ENCODE results near the gene CERS1. TPM values are rescaled to one million over a fixed set of nuclear protein-coding genes. Genes with fewer than 3 reads are reported as not detected.
A peak's percentile ranks its signal among the peaks of the same experiment; 100 is the strongest.

The CERS1 gene
- total RNA-seq, 1 donor from 2014 or later, result 0.18 TPM

DNA sequence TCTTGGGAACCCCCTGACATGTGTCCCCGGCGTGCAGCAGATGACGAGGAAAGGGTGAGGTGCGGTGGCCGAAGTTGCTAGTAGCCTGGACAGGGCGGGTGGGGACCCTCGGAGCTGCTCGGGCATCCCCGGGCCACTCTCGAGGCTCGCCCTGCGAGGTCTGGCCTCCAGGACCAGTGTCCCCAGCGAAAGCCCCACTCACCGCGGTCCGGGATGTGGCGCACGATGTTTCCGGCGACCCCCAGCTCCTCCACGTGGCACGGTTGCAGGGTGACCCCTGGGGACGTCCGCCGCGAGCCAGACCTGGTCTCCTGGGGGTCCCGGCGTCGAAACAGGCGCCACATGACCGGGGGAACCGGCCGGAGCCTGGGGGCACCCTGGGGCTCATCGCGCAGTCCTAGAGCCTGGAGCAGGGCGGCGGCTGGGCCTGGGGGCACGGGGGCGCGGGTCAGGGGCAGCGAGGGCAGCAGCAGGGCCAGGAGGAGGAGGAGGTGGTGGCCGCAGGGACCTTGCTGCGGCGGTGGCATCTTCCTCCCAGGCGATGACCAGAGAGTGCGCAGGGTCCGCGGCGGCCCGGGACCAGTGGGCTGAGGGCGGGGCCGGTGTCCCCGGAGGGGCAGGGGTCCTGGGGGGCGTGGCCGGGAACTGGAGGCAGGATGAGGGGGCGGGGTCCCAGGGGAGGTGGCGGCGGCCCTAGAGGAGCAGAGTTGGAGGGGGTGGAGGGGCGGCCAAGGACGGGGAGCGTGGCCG, 26.0 kb downstream of the CERS1 start:
- no peaks in the 10 kb centered on the region for H3K27me3 Mint-ChIP-seq (ENCODE audit: low read depth)
- H3K27ac Mint-ChIP-seq, result no peak overlapping the region
- peaks cover 4% of the 10 kb centered on the region for H3K4me1 Mint-ChIP-seq (ENCODE audit: low read depth)
- H3K36me3 Mint-ChIP-seq (ENCODE audit: low read depth), result peaks cover 31% of the 10 kb centered on the region
- no peak overlapping the region for H3K4me3 Mint-ChIP-seq (ENCODE audit: low read depth)
- intact Hi-C loops (cut with micrococcal nuclease), result no loop called here
- H3K9me3 Mint-ChIP-seq, result no peaks in the 10 kb centered on the region
- DNase-seq (ENCODE audit: low spot score), result no peak

DNA sequence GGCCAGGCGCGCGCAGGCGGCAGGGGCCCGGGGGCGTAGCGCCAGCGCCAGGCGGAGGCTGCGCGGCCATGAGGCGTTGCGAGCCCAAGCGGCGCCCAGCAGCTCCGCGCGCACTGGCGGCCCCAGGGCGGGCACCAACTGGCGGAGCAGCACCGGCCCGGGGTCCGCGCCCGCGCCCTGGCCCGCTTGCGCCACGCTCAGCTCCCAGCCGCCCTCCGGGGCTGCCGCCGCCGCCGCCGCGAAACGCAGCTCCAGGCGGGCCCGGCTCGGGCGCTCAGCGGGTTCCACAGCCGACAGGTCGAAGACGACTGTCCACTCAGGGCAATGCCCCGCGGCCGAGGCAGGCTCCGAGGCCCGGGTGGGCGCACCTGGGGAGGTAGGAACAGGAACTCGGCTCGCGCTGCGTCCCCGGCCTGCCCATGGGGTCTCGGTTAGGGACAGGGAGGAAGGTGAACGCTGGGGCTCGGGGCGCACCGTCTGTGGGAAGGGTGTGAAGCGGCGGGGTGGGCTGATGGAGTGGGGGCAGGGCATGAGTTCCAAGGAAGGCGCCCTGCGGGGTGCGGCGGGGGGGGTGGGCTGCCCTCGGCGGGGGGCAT, 26.8 kb downstream of the CERS1 start:
- Mint-ChIP-seq H3K9me3 (no peaks in the 10 kb centered on the region), H3K27me3 (ENCODE audit: low read depth) (no peaks in the 10 kb centered on the region), H3K27ac (no peak overlapping the region), H3K4me1 (ENCODE audit: low read depth) (peaks cover 4% of the 10 kb centered on the region), H3K36me3 (ENCODE audit: low read depth) (peaks cover 33% of the 10 kb centered on the region), H3K4me3 (ENCODE audit: low read depth) (no peak overlapping the region)
- intact Hi-C loops (cut with micrococcal nuclease), result no loop called here
- no peak for DNase-seq (ENCODE audit: low spot score)

DNA sequence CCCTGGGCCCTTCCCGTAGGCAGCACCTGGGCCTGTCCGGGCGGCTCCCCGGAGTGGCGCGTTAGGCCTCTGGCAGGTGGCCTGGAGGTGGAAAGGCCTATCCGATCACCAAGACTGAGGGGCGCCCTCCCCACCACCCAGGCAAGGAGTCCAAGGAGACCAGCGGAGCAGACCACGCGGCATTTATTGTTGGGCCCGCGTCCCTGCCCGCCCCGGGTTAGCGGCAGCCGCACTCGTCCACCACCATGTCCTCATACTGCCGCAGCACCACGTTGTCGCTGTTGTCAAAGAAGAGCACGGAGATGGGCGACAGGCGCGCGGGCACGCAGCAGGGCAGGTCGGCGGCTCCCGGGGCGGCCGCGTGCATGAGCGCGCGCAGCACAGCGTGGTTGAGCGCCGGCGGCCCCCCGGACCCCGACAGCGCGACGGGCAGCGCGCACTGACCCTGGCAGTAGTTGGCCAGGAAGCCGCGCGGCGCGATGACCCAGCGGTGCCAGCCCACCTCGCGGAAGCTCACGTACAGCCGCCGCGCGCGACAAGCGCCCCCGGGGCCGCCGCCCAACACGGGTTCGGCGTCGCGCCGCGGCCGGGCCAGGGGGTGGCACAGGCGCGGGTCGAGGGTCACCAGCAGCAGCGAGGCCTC, 27.5 kb downstream of the CERS1 start:
- no peak overlapping the region for H3K4me3 Mint-ChIP-seq (ENCODE audit: low read depth)
- no peaks in the 10 kb centered on the region for H3K27me3 Mint-ChIP-seq (ENCODE audit: low read depth)
- H3K36me3 Mint-ChIP-seq (ENCODE audit: low read depth), result peaks cover 39% of the 10 kb centered on the region
- no peak for DNase-seq (ENCODE audit: low spot score)
- H3K4me1 Mint-ChIP-seq (ENCODE audit: low read depth), result peaks cover 4% of the 10 kb centered on the region
- H3K9me3 Mint-ChIP-seq, result no peaks in the 10 kb centered on the region
- intact Hi-C loops (cut with micrococcal nuclease), result no loop called here
- H3K27ac Mint-ChIP-seq, result no peak overlapping the region

DNA sequence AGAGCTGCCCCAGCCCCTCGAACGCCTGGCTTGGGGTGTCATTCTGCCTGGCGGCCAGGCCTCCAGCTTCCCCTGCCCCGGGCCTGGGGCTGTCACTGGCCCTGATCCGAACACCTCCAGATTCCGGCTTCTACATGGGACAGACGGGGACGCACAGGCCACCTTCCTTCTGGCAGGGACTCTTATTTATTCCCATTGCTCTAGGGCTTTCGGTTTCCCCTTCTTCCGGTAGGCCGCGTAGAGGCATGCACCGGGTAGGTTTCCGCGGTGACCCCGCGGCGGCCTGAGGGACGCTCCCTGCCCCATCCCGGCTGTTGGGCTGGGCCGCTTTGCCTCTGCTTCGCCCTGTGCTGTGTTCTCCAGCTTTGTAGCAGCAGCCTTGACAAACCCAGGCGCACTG, 28.2 kb downstream of the CERS1 start:
- Mint-ChIP-seq H3K4me1 (ENCODE audit: low read depth) (peaks cover 4% of the 10 kb centered on the region), H3K27me3 (ENCODE audit: low read depth) (no peaks in the 10 kb centered on the region), H3K4me3 (ENCODE audit: low read depth) (no peak overlapping the region), H3K27ac (no peak overlapping the region), H3K36me3 (ENCODE audit: low read depth) (peaks cover 42% of the 10 kb centered on the region), H3K9me3 (no peaks in the 10 kb centered on the region)
- DNase-seq (ENCODE audit: low spot score), result no peak
- intact Hi-C loops (cut with micrococcal nuclease), result no loop called here

DNA sequence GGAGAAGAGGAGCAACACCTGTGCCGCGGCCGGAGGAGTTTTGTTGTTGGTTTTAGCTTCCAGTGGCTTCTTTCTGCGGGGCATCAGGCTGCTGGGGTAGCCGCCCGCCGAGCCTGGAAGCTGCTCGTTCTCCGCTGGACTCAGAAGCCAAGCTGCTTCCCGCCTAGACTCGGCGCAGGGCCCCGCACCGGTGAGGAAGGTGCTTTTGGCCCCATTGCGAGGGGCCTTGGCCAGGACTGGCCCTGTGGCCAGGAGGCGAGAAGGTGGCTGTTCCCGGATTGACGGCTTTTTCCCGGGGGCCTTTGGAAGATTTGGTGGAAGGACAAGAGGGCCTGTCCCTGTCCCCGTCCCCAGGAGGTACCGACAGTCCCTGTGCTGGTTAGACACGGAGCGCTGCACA, 28.8 kb downstream of the CERS1 start:
- Mint-ChIP-seq H3K36me3 (ENCODE audit: low read depth) (peaks cover 47% of the 10 kb centered on the region), H3K4me1 (ENCODE audit: low read depth) (peaks cover 4% of the 10 kb centered on the region), H3K4me3 (ENCODE audit: low read depth) (no peak overlapping the region), H3K9me3 (no peaks in the 10 kb centered on the region), H3K27ac (no peak overlapping the region), H3K27me3 (ENCODE audit: low read depth) (no peaks in the 10 kb centered on the region)
- intact Hi-C loops (cut with micrococcal nuclease), result no loop called here
- DNase-seq (ENCODE audit: low spot score), result no peak

DNA sequence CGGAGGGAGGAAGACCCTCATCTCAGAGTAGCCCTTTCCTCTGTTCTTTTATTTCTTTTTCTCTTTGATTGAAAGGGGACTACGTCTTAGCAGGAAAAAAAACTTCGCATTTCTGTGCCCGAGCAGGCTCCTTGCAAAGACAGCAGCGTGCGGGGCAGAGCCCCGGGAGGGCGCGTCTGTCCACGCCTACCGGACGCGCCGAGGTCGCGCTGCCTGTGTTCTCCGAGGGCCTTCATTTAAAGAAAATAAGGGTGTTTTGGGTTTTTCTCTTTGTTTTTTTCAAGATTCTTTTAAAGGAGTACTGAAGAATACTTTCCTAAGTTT, 29.2 kb downstream of the CERS1 start:
- no peaks in the 10 kb centered on the region for H3K27me3 Mint-ChIP-seq (ENCODE audit: low read depth)
- no peak overlapping the region for H3K4me3 Mint-ChIP-seq (ENCODE audit: low read depth)
- no peak for DNase-seq (ENCODE audit: low spot score)
- H3K9me3 Mint-ChIP-seq, result no peaks in the 10 kb centered on the region
- intact Hi-C loops (cut with micrococcal nuclease), result no loop called here
- peaks cover 1% of the 10 kb centered on the region for H3K4me1 Mint-ChIP-seq (ENCODE audit: low read depth)
- peaks cover 51% of the 10 kb centered on the region for H3K36me3 Mint-ChIP-seq (ENCODE audit: low read depth)
- H3K27ac Mint-ChIP-seq, result no peak overlapping the region

DNA sequence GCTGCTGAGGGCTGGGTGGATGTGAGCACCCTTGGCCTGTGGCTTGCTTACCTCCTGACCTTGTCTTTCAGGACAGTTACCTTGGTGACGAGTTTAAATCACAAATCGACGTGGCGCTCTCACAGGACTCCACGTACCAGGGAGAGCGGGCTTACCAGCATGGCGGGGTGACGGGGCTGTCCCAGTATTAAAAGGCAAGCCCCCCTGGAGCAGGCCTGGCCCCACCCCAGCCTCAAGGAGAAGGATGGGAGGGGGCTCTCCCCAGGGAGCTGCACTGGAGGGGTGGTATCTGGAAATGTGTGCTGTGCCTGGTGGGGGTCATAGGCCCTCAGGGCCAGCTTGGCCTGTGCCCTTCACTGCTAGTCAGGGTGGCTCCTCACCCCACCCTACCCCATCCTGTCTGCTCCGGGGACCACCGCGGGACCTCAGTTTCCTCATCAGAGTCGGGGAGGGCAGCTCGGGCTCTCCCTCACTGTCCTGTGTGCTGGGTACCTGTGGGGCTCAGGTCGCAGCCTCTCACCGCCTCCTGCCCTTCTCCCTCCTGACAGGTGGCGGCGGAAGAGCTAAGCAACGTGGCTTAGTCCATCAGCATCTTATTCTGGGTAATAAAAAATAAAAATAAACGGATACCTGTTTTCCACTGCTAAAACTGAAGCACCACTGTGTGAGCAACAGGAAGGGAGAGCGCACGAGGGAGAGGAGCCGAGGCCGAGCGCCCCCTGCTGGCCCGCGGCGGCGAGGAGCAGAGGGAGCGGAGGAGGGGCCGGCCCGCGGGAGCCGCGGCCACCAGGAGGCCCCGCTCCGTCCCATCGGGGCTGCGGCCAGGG, 29.8 kb downstream of the CERS1 start:
- H3K27ac Mint-ChIP-seq, result no peak overlapping the region
- H3K4me1 Mint-ChIP-seq (ENCODE audit: low read depth), result no peaks in the 10 kb centered on the region
- intact Hi-C loops (cut with micrococcal nuclease), result no loop called here

DNA sequence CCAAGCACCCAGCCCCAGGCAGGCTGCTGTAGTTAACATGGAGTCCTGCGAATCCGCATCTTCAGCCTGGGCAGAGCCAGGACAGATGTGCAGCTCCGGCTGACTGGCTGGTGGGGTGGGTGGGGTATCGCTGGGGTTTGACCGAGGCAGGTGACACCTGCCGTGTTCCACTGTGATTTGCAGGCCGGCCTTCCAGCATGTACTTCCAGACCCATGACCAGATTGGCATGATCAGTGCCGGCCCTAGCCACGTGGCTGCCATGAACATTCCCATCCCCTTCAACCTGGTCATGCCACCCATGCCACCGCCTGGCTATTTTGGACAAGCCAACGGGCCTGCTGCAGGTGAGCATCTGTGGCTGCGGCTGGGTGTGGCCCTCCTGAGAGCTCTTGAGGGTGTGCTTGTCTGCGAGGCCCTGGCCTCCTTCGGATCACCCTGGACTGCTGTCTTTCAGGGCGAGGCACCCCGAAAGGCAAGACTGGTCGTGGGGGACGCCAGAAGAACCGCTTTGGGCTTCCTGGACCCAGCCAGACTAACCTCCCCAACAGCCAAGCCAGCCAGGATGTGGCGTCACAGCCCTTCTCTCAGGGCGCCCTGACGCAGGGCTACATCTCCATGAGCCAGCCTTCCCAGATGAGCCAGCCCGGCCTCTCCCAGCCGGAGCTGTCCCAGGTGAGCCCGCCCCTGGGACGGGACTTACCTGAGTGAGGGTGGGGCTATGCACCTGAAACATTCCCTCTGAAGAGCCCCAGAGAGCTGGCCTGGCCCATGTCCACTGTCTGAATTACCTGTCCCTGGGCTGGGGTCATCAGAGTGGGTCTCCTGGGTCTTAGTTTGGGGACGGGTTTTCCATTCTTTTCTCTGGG, 30.6 kb downstream of the CERS1 start:
- no peaks in the 10 kb centered on the region for H3K27me3 Mint-ChIP-seq (ENCODE audit: low read depth)
- H3K27ac Mint-ChIP-seq, result no peak overlapping the region
- no peaks in the 10 kb centered on the region for H3K9me3 Mint-ChIP-seq
- H3K4me1 Mint-ChIP-seq (ENCODE audit: low read depth), result no peaks in the 10 kb centered on the region
- intact Hi-C loops (cut with micrococcal nuclease), result no loop called here
- no peak overlapping the region for H3K4me3 Mint-ChIP-seq (ENCODE audit: low read depth)
- DNase-seq (ENCODE audit: low spot score), result no peak
- peaks cover 58% of the 10 kb centered on the region for H3K36me3 Mint-ChIP-seq (ENCODE audit: low read depth)

More for the DNA sequence above, 29.8 kb downstream of the CERS1 start:
- Mint-ChIP-seq H3K4me3 (ENCODE audit: low read depth) (no peak overlapping the region), H3K9me3 (no peaks in the 10 kb centered on the region), H3K27me3 (ENCODE audit: low read depth) (no peaks in the 10 kb centered on the region), H3K36me3 (ENCODE audit: low read depth) (peaks cover 54% of the 10 kb centered on the region)
- peak; percentile 53 for DNase-seq (ENCODE audit: low spot score)

DNA sequence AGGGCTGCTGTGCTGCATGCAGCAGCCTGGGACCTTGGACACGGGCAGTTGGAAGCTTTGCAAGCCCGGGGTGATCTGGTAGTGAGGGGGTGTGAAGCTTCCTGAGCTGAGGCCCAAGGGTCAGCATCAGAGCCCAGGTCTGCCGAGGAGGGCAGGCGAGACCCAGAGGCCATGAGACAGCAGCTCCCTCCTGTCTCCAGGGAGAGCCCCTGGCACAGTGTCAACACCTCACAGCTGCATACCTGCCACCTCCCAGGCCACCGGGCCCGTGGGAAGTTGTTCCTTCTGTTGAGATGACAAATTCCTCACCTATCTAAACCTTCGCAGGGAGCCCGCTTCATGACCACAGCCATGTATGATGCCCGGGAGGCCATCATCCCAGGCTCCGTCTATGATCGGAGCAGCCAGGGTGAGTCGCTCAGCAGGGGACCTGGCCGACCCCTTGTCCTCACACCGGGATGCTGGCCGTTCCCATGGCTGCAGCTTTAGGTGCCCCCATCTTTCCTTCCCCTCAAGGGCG, 32.1 kb downstream of the CERS1 start:
- intact Hi-C loops (cut with micrococcal nuclease), result no loop called here
- Mint-ChIP-seq H3K27me3 (ENCODE audit: low read depth) (no peaks in the 10 kb centered on the region), H3K27ac (no peak overlapping the region), H3K4me1 (ENCODE audit: low read depth) (no peaks in the 10 kb centered on the region), H3K9me3 (no peaks in the 10 kb centered on the region), H3K4me3 (ENCODE audit: low read depth) (no peak overlapping the region), H3K36me3 (ENCODE audit: low read depth) (peaks cover 58% of the 10 kb centered on the region)
- DNase-seq (ENCODE audit: low spot score), result no peak

DNA sequence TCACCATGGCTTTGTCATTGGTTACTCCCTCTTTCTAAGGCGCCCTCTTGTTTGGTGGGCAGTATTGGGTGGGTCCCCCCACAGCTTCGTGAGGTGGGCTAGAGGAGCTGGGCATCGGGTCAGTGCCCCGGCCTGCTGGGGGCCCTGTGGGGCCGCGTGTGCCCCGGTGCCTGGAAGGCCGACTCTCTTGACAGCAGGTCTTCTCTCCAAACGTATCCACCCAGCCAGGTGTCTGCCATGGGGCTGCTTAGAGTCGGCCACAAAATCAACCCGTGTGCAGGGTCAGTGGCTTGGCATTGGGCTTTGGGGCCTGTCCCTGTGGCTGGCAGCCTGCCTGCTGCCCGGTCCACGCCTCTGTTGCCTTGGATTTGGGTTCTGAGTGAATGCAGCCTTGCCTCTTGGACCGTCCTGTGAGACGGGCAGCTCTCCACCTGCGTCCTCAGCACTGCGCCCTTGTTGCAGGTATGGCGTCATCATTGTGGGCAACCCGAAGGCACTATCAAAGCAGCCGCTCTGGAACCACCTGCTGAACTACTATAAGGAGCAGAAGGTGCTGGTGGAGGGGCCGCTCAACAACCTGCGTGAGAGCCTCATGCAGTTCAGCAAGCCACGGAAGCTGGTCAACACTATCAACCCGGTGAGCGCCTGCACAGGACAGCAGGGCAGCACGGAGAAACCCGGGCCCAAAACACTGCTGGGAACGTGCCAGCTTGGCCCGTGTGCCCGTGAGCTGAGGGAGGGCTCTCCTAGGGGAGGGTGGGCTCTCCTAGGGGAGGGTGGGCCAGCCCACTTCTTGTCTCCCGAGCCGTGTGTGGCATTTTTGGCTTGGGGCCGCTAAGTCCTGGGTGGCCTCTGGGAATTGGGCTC, 32.7 kb downstream of the CERS1 start:
- H3K9me3 Mint-ChIP-seq, result no peaks in the 10 kb centered on the region
- H3K36me3 Mint-ChIP-seq (ENCODE audit: low read depth), result peaks cover 61% of the 10 kb centered on the region
- no peaks in the 10 kb centered on the region for H3K27me3 Mint-ChIP-seq (ENCODE audit: low read depth)
- no peak overlapping the region for H3K27ac Mint-ChIP-seq
- no peaks in the 10 kb centered on the region for H3K4me1 Mint-ChIP-seq (ENCODE audit: low read depth)
- intact Hi-C loops (cut with micrococcal nuclease), result no loop called here
- H3K4me3 Mint-ChIP-seq (ENCODE audit: low read depth), result no peak overlapping the region
- no peak for DNase-seq (ENCODE audit: low spot score)

DNA sequence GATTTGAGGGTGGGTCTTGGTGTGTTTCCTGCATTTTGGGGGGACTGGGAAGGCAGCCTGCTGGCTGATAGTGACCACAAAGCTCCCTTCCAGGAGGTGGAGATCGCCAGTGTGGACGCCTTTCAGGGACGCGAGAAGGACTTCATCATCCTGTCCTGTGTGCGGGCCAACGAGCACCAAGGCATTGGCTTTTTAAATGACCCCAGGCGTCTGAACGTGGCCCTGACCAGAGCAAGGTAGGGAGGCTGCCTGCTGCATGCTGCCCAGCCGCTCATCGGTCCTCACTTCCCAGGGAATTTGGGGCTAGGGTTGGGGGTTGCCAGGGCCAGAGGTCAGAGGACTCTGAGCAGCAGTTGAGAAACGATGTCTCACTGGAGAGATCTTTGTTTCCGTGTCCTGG, 34.0 kb downstream of the CERS1 start:
- DNase-seq (ENCODE audit: low spot score), result no peak
- Mint-ChIP-seq H3K27ac (no peak overlapping the region), H3K4me3 (ENCODE audit: low read depth) (no peak overlapping the region), H3K9me3 (no peaks in the 10 kb centered on the region), H3K27me3 (ENCODE audit: low read depth) (no peaks in the 10 kb centered on the region), H3K36me3 (ENCODE audit: low read depth) (peaks cover 57% of the 10 kb centered on the region), H3K4me1 (ENCODE audit: low read depth) (no peaks in the 10 kb centered on the region)
- intact Hi-C loops (cut with micrococcal nuclease), result no loop called here
